RCC 7860 (cell line): ENCODE results near the gene RYK.
"Not testable (repeated sequence)": the region's sequence is repeated elsewhere in the genome, so short reads cannot be mapped to it uniquely, and the experiment has no call there.

Source experiments
- DNase-seq: peaks from one replicate; pipeline ENCODE4 v3.0.0-alpha.2; 2015; ENCODE audit warnings: low spot score
- FAIRE-seq: peaks from 2 replicates; lab custom pipeline; 2012; peaks lifted over from hg19 to GRCh38; lab: Jason Lieb, UNC

The RYK gene

DNA sequence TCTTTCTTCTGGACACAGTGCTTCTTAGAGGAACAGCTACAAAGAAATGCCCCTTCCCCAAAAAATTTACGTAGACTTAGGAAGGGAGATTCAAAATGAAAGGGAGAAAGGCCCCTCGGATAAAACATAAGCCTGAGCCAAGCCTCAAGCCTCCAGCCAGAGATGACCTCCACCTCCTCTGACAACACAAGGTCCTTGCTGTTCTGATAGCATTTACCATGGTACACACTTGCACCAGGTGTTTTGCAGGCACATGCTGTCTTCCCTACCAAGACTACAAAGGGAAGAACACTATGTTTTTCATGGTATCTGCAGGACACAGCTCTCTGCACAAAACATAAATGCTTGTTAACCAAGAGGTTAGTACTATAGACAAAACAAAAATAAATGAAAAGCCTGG is 27.8 kb downstream of the RYK start:
- DNase-seq (no peak), FAIRE-seq (no peak)

DNA sequence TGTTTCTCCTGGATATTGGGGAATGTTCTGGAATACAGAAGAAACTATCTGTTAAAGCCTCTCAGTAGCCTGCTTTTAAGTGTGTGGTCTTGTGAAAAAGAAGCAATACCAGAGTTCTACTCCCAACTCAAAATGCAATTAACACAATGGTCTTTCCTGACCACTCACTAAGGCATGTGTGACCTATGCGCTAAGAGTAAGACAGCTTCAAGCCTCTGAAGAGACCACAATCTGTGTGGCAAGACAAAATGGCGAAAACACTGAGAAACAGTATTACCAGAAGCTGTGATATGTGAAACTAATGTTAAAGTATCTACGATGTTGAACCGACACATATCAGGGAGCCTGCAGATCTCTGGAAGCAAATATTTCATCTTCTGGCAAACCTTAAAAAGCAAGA is 33.8 kb downstream of the RYK start:
- DNase-seq (no peak), FAIRE-seq (no peak)

DNA sequence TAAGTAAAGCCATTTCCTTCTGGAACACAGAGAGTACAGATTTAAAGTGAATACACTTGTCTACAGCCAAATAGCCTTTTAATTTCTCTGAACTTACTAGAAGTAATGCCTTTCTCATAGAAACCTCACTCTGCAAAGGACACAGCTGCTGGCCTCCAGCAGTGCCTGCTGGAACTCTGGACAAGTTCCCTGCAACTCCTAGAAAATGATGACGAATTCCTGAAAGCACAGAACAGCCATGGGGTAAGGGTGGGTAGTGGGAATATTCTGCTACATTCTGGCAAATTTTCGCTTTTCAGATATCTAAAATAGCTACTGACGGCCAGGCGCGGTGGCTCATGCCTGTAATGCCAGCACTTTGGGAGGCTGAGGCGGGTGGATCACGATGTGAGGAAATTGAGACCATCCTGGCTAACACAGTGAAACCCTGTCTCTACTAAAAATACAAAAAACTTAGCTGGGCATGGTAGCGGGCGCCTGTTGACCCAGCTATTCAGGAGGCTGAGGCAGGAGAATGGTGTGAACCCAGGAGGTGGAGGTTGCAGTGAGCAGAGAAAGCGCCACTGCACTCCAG is 34.4 kb downstream of the RYK start:
- FAIRE-seq, result no peak

DNA sequence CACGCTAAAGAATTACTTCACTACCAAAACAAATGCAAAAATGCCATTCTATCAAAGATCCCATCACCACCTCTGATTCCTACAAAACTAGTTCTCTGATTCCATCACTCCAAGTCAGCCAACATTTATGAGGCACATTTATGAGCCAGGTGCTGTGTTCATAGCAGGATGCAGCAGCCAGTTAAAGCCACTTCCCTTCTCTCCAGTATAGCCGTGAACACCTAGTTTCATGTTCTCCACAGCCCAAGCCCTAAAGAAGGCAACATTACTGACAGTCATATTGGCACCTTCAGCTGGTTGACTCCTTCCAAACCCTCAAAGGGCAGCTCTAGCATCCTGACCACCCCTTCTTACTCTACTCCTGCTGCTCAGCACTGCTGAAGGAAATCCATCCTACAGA is 36.4 kb downstream of the RYK start:
- no peak for DNase-seq
- FAIRE-seq, result no peak

More for the DNA sequence above, 34.4 kb downstream of the RYK start:
- no peak for DNase-seq

DNA sequence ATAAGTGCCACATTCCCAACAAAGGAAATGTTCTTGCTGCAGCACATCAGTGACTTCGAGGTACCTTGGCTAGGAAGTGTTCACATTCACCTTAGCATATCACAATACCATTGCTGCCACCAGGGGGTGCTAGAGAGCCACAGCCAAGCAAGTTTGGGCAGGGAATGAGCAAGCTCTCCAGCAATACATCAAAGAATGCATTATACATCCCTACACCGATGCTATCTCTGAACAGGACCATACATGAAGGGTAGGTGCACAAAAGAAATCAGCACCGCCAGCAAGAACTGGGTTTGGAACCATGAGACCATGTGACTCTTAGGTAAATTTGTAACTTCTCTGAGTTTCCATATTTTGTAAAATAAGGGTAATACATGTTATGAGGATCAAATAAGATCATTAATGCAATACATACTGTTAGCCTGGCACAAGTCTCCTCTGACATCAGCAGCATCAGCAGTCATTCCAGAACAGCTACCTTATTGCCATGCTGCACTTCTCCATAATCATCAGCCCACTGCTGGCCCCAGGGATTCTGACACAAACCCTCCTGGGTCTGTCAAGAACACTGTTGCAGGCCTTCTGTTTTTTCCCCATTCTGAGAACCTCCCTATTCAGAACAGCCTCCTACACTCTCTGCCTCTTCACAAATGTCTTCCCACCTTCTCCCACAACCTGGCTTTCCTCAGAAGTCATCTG is 37.5 kb downstream of the RYK start:
- FAIRE-seq (peak; percentile 48), DNase-seq (peak; percentile 51)

DNA sequence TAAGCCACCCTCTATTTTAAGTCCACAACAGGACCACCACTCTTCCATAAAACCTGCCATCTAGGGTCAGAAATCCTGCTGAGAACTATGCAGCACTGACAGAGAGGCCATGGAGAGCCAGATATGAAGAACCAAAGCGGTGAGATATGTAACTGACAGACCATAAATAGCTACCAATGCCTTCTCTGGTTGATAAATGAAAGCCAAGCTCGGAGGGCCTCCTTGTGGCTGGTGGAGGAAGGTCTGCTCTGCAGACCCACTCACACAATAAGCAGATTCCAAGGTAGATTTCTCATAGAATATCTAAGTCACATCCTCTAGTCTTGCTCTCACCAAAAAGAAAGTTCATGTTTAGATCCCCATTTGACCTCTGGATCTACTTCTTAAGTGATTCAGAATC is 38.9 kb downstream of the RYK start:
- no peak for FAIRE-seq
- peak; percentile 36 for DNase-seq

DNA sequence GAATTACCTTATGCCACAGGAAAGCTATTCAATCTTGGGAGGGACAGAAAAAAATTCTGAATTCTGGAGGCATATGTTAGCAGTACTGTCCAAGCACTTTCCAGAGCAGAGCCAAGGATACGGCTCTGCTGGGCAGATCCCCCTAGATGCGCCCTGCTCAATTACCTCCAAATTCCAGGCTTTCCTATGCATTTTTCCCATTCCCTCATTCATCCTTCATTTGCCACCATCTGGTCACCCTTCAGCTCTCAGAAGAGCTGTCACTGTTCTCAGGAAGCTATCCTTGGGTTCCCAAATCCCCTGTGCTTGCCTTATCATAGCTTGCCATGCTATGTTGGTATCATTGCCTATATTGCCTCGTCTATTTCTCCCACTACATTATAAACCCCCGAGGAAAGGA is 45.2 kb downstream of the RYK start:
- no peak for DNase-seq
- no peak for FAIRE-seq

DNA sequence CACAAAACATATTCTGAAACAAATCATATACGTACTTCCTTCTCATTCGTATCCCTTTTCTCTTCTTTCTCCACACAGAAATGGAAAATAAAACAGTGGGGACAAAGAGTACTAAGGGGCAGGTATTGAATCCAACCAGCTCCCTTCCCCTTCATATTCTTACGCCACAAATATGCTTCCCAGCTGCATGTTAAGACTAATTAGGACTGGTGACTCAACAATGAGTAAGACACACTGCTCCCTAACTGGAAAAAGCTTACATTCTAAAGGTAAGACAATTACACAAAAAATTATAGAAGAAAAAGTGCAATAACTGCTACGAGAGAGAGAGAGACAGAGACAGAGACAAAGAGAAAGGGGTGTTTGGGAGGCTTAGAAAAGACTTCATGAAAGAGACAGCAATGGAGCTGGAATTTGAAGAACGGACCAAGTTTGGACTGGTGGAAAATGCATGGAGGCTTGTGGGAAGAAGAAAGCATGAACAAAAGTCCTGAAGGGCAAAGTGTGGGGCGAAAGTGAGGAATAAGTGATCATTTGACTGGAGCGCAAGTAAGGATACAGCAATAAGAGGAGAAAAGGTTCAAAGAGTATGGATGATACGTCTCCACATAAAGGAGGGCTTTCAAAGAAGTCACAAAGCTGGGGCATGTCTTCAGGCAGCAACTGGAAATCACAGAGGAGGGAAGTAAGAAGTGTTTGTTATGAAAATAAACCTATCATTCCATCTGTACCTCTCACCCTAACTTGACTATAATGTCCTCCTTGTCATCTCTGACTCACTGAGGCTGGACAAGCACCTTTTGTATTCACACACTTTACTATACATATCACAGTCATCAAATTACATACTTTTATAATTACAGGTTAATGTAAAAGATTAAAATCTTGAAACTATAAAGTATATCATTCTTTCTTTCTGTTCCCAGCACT is 49.2 kb downstream of the RYK start:
- FAIRE-seq (no peak), DNase-seq (peak; percentile 37)

DNA sequence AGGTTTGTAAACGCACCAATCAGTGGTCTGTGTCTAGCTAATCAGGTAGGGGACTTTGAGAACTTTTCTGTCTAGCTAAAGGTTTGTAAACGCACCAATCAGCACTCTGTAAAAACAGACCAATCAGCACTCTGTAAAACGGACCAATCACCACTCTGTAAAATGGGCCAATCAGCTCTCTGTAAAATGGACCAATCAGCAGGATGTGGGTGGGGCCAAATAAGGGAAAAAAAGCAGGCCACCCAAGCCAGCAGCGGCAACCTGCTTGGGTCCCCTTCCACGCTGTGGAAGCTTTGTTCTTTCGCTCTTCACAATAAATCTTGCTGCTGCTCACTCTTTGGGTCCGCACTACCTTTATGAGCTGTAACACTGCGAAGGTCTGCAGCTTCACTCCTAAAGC is 50.8 kb downstream of the RYK start:
- FAIRE-seq, DNase-seq: not testable (repeated sequence)

DNA sequence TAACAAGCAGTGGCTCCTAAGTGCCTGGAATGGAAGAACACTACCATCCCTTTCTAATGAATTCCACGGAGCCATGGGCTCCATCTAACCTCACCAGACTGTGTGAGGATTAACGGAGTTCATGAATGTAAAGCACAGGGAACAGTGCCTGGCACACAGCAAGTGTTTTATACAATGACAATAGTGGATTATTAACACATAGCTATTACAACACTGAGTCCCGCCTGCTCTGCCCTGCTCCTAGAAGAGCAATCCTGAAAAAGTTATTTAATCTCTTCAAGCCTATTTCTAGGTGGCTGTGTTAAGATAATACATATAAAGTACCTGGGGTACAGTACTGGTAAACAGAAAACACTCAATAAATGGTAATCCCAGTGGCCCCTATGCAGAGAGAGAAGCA is 51.4 kb downstream of the RYK start:
- no peak for FAIRE-seq

DNA sequence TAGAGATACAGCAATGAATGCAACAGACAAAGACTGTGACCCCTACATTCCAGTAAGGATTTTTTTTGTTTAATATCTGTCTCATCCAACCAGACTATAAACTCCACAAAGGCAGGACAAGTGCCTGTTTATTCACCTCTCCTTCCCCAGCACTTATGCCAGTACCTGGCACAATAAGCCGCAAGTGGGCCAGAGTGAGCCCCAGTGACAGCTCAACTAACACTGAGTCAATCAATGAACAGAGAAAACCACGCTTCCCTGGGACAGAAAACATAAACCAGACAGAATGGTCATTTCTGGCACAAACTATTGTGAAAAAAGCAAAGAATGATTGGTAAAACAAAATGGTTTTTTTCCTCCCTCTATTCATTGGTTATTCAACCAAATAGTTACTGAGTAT is 52.2 kb downstream of the RYK start:
- FAIRE-seq (no peak), DNase-seq (no peak)

More for the DNA sequence above, 51.4 kb downstream of the RYK start:
- no peak for DNase-seq

DNA sequence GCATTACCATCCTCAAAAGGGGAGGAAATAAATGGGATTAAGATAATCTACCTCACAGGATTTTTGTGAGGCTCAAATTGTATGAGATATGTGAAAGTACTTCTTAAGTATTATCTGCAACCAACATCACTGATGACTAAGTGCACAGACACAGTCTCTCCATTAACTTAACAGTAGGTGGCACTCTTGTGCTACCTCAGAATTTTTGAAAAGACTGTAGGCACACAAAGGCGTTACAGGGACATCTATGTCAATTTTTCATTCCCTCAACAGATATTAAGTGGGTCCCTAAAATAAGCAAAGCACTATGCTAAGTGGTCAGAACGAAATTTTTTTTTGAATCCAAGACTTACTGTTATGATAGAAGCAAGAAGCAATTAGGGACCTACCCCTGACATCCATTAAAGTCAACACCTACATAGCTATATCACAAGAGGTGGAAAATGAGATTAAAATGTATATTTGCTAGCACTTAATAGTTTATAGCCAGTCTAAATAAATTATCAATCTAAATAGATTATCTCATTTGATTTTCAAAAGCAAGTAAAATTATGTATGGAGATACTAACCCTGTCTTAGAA is 52.9 kb downstream of the RYK start:
- DNase-seq (peak; percentile 64), FAIRE-seq (peak; percentile 77)

DNA sequence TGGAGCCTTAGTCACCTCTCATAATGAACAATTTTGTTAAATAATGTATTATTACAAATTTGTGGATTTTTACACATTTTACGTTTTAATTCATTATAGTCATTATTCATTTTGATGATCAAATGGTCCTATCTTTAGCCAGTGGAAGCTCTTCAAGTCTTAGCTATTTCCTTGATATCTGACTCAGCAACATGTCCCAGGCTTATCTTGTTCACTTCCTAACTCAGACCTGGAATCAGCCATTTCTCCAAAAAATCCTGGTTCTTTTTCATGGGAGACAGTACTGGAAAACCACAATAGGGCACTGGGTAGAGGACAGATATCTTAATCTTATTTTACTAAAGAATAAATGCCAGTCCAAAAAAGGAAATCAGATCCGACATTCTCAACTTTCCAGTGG is 56.4 kb downstream of the RYK start:
- no peak for FAIRE-seq

DNA sequence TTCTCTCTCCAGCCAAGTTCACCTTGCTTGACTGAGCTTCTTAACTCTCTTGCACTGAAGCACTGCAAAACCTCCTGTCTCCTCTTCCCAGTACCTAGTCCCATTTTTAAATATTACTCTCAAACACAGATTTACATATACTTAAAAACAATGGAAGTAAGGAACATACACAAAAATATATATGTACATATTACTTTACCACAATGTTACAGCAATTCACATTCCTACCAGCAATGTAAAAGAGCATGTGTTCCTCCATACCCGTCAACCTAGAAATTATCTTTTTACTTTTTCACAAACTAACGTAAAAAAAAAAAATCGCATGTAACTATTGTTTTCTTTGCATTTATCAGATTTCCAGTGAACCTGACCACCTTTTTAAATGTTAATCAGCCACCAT is 60.4 kb downstream of the RYK start:
- FAIRE-seq (no peak), DNase-seq (no peak)

More for the DNA sequence above, 56.4 kb downstream of the RYK start:
- no peak for DNase-seq

DNA sequence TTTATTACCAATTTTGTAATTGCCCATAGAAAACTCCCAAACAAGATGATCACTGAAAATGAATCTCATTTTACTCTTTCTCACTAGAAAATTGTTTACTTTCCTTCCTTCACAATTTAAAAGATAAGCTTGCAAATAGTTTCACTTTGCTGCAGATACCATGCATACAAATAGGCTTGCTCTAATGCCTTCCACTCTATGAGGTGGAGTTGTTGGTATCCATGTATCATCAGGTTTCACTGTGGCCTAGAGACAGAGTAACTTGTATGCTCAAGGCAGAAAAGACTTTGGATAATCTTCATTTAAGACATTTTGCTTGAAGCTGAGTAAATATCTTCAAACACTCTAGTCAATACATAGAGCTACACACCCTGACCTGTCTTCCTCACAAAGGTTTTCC is 60.8 kb downstream of the RYK start:
- no peak for FAIRE-seq
- no peak for DNase-seq

DNA sequence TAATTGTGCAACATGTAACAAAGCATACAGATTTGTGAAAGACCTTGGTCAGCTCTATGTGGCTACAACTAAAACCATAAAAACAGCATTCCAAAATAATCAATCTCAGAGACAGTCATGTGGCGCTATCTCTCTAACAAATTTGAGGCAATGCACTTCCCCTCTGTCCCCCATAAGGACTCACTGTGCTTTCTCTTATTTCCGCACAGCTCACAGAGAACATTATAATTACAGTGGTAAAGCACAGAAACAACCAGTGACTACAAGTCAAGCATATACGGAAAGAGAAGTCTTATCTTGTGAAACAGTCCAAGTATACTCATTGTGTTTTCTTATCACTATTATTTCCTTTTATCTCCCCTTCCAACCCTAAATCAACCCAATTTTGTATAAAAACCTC is 64.3 kb downstream of the RYK start:
- no peak for FAIRE-seq

DNA sequence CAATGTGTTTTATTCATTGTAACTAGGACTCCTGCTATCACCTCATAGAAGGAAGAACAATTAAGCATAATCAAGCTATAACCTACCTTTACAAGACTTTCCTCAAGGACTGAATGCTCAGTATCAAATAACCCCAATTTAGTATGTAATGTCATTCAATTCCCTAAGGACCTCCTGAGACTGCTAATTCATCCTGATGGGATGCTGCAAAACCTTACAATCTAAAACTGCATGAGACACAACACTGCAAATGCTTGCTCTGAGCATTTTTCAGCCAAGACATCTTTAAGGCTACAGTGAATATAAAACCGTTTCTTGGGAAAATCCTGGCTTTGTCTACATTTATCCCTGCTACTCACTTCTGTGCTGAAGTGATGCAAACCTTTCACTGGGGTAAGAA is 69.9 kb downstream of the RYK start:
- no peak for DNase-seq
- FAIRE-seq, result no peak

More for the DNA sequence above, 64.3 kb downstream of the RYK start:
- DNase-seq, result no peak

DNA sequence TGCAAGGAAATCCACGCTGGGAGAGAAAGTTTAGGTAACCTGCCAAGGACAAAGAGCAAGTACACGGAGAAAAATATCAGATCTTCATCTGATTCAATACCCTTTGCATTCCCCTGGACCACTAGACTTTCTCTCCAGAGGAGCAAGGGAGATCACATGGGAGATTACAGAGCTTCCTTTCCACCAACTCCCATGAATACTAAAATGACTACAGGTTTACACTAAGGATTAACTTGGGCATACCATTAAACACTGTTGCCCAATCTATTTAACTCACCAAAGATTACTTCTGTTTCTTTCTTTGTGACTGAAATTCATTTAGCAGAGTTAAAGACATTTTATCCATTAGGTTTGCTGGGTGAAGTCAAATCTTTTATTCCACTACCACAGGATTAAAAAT is 71.2 kb downstream of the RYK start:
- FAIRE-seq, result no peak
- no peak for DNase-seq

DNA sequence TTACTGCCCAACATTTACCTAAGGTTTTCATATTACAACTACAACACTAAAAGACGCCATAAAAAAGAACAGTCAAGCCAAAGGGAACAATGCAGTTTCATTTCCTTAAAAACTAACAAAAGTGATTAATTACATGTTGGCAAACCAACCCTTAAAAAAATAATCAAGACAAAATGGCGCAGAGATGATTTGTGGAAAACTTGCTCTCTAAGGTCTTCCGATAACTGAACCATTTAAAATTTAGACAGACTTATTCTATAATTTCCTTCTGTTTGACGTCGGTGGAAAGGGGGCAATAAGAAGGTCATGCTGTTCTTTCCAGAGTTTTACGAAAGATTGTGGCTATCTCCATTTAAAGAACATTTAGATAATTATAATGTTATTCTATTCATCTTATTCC is 87.6 kb downstream of the RYK start:
- no peak for DNase-seq
- no peak for FAIRE-seq

DNA sequence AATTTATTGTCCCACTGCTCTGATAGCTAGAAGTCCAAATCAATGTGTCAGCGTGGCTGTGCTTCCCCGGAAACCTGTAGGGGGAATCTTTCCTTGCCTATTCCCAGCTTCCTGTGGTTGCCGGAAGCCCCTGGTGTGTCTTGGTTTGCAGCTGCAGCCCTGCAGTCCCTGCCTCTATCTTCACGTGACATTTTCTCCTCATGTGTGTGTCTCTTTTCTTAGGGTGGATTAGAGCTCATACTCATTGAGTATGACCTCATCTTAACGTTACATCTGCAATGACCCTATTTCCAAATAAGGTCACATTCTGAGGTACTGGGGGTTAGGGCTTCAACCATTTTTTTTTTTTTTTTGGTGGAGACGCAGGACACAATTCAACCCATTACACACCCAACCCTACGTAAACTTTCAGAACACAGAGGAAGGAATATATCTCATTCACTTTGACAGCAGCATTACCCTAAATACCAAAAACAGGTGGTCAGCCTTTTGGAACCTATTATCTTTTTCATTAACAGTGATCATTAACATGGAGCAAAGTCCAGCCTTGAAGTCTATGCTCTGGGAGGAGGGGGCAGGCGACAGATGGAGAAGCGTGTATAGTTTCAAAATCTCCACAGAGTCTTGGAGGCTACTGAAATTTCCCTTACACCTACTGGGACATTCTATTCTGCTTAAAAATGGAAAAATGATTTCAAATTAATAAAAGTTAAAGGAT is 88.6 kb downstream of the RYK start:
- no peak for DNase-seq
- no peak for FAIRE-seq

DNA sequence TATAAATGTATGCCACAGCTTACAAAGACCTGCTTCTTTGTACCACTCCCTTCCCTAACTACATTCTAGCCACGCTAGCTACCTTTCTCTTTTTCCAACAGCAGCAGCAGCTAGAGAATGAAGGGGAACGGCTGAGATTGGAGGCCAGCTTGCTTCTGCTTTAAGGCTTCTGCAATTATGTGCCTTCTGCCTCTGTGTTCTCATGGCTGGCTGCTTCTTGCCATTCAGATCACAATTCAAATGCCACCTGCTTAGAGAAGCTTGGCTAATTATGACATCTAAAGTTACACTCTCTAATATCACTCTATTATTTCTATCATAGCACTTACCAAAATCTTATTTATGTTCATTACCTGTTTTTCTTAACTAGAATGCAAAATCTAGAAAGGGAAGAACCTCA is 95.2 kb downstream of the RYK start:
- FAIRE-seq, result no peak
- DNase-seq, result no peak
